Panc1 (cell line): Measurements from ENCODE around the gene ACTG1. TPM values are rescaled to one million over a fixed set of nuclear protein-coding genes. Genes with fewer than 3 reads are reported as not detected.

Experiments used
- ATAC-seq: fragments of 200-7000 bp; cut with Tn5 transposase; 2 replicates; pipeline ENCODE4 v1.9.1; 2020; ENCODE audit warnings: mild to moderate bottlenecking, moderate library complexity
- BruUV-seq: library from RNA; stranded (reverse); fragments of 400-500 nt; replicated peaks from 2 replicates; lab custom pipeline; 2021; lab: Mats Ljungman, UMichigan
- CTCF ChIA-PET: fragments of 300-600 bp; sonication (Branson Sonifier 250); formaldehyde crosslinking; loops from one replicate; lab custom pipeline; 2022; ENCODE audit warnings: antibody characterized with exemption; lab: Charles Lee
- POLR2A ChIA-PET: fragments of 300-600 bp; sonication (Branson Sonifier 250); formaldehyde crosslinking; loops from one replicate; lab custom pipeline; 2022; ENCODE audit warnings: antibody characterized with exemption; lab: Charles Lee
- DNase-seq: peaks from one replicate; pipeline ENCODE4 v3.0.0-alpha.2; 2010; ENCODE audit warnings: low read depth, low spot score
- H3K27ac ChIP-seq: 2 replicates; pipeline ENCODE4 v1.5.1; 2011; ENCODE audit warnings: mild to moderate bottlenecking, low read length, inconsistent platforms
- H3K27me3 ChIP-seq: fragments of 200-500 bp; sonication (Bioruptor generic); 2 replicates; pipeline ENCODE4 v1.6.0; 2014; ENCODE audit warnings: low read length, inconsistent platforms; ENCODE audit not compliant: control insufficient read depth, insufficient read depth
- H3K36me3 ChIP-seq: fragments of 200-500 bp; sonication (Bioruptor generic); 2 replicates; pipeline ENCODE4 v1.5.1; 2014; ENCODE audit warnings: inconsistent platforms, mild to moderate bottlenecking, low read length, moderate library complexity; ENCODE audit not compliant: control insufficient read depth, insufficient read depth
- H3K4me1 ChIP-seq: 2 replicates; pipeline ENCODE4 v1.5.1; 2011; ENCODE audit warnings: inconsistent platforms, mild to moderate bottlenecking, low read length, moderate library complexity; ENCODE audit not compliant: control insufficient read depth, insufficient read depth
- H3K4me3 ChIP-seq, 2 experiments: 2 replicates each; pipeline ENCODE4 v1.5.1; 2011 to 2012; ENCODE audit warnings: low read depth in 2 of 2, low read length in 2 of 2, mild to moderate bottlenecking in 2 of 2, inconsistent platforms in 1 of 2, moderate library complexity in 1 of 2
- H3K9me3 ChIP-seq: fragments of 200-500 bp; sonication (Bioruptor generic); 2 replicates; pipeline ENCODE4 v1.5.1; 2014; ENCODE audit warnings: low read depth, mild to moderate bottlenecking, inconsistent platforms, low read length, moderate library complexity; ENCODE audit not compliant: control insufficient read depth, insufficient read depth
- CTCF ChIP-seq: fragments of 450-650 bp; IDR thresholded peaks from 2 replicates; pipeline ENCODE4 v1.5.1; 2017; ENCODE audit warnings: mild to moderate bottlenecking
- POLR2AphosphoS5 ChIP-seq: IDR thresholded peaks from 2 replicates; pipeline ENCODE4 v1.6.1; 2012; ENCODE audit warnings: mild to moderate bottlenecking, low read depth, low read length, moderate library complexity
- REST ChIP-seq, 2 experiments: IDR thresholded peaks; 2 replicates each; pipeline ENCODE4 v1.6.1; 2011 to 2012; ENCODE audit warnings: low read depth in 2 of 2, control low read depth in 1 of 2, low read length in 1 of 2, mild to moderate bottlenecking in 1 of 2, moderate library complexity in 1 of 2; ENCODE audit not compliant: insufficient read depth in 1 of 2
- SIN3A ChIP-seq: IDR thresholded peaks from 2 replicates; pipeline ENCODE4 v1.6.1; 2012; ENCODE audit warnings: low read depth, mild to moderate bottlenecking, low read length, moderate library complexity, borderline replicate concordance; ENCODE audit not compliant: insufficient read depth
- TCF7L2 ChIP-seq: IDR thresholded peaks from 2 replicates; pipeline ENCODE4 v1.6.1; 2011; ENCODE audit warnings: mild to moderate bottlenecking, low read depth, low read length, inconsistent platforms
- in situ Hi-C: cut with HindIII; loops from 2 replicates; pipeline ENCODE4 v1.10.0; 2016; ENCODE audit warnings: low sequenced_read_pairs, low pct_unique_long_range_greater_than_20kb
- intact Hi-C: fragments of 100-400 bp; cut with micrococcal nuclease; formaldehyde crosslinking; loops from one replicate; pipeline ENCODE4 v1.10.0; 2022; ENCODE audit not compliant: unreplicated experiment
- total RNA-seq: library from RNA; stranded (reverse); gene quantifications from one replicate; pipeline ENCODE4 v1.2.1, GENCODE V29; 2021; ENCODE audit not compliant: unreplicated experiment

The ACTG1 gene
- total RNA-seq, 1 experiment from 2014 or later: 4,502 TPM

- Histone ChIP-seq H3K36me3 (no peaks in the 10 kb centered on the region), H3K27me3 (no peaks in the 10 kb centered on the region), H3K4me3 (no peak overlapping the region), H3K4me1 (peaks cover 12% of the 10 kb centered on the region; the same call in 1 of the 2 replicates), H3K9me3 (no peaks in the 10 kb centered on the region), H3K27ac (no peak overlapping the region)
- in situ Hi-C loops: no loop called here
- ChIA-PET CTCF (interaction anchor here (0.5 kb wide), 1 partner anchor 114 kb away, joined by 4 read pairs; no protein-coding TSS in a partner anchor), POLR2A (no interaction called here)
- intact Hi-C loops: no loop called here
- no peak for TF ChIP-seq CTCF
- TF ChIP-seq REST (IDR thresholded peaks at IDR 0.05; ENCODE audit: insufficient read depth in 1 of 2, low read depth in 2 of 2, low read length in 1 of 2): no peak
- TF ChIP-seq TCF7L2: no peak
- TF ChIP-seq POLR2AphosphoS5: no peak
- no peak for TF ChIP-seq SIN3A
- BruUV-seq: no TSS peak
- DNase-seq (no peak), ATAC-seq (no peak)
Observed at GRCh38 chr17:81473019-81473418, 39.6 kb downstream of the ACTG1 start.

- Histone ChIP-seq H3K27ac (no peak overlapping the region), H3K36me3 (no peaks in the 10 kb centered on the region), H3K9me3 (no peaks in the 10 kb centered on the region), H3K4me3 (no peak overlapping the region), H3K27me3 (no peaks in the 10 kb centered on the region), H3K4me1 (peaks cover 17% of the 10 kb centered on the region)
- POLR2A ChIA-PET: interaction anchor here (0.6 kb wide), 1 partner anchor 41 kb away, joined by 6 read pairs; no protein-coding TSS in a partner anchor
- TF ChIP-seq POLR2AphosphoS5: no peak
- no peak for TF ChIP-seq CTCF
- TF ChIP-seq REST (IDR thresholded peaks at IDR 0.05; ENCODE audit: insufficient read depth in 1 of 2, low read depth in 2 of 2, low read length in 1 of 2): no peak
- TF ChIP-seq SIN3A: no peak
- no peak for TF ChIP-seq TCF7L2
- DNase-seq (no peak), ATAC-seq (no peak)
- intact Hi-C loops (no loop called here), in situ Hi-C loops (no loop called here)
- CTCF ChIA-PET: interaction anchor here (0.6 kb wide), 2 partner anchors 13 to 144 kb away, joined by 3 to 4 read pairs; no protein-coding TSS in a partner anchor
- no TSS peak for BruUV-seq
Observed at GRCh38 chr17:81471818-81472456, 40.7 kb downstream of the ACTG1 start.
